GM23338 (cell line): ENCODE results near the gene PADI1. TPM values are rescaled to one million over a fixed set of nuclear protein-coding genes. Genes with fewer than 3 reads are reported as not detected.

Experiments used
- ATAC-seq: fragments of 200-7000 bp; cut with Tn5 transposase; 3 replicates; pipeline ENCODE4 v1.9.1; 2020
- DNase-seq: peaks from one replicate; pipeline ENCODE4 v3.0.0-alpha.2; 2015; ENCODE audit warnings: low spot score
- H2AFZ ChIP-seq: fragments of 200-600 bp; sonication (generic); 2 replicates; pipeline ENCODE4 v1.8.0; 2016; ENCODE audit warnings: antibody characterized with exemption, mild to moderate bottlenecking, moderate library complexity
- H3F3A ChIP-seq: fragments of 200-600 bp; sonication (generic); replicated peaks from 2 replicates; pipeline ENCODE4 v1.8.0; 2017; ENCODE audit warnings: antibody characterized with exemption, mixed run types, low read depth
- H3K27ac ChIP-seq: fragments of 200-600 bp; sonication (generic); 2 replicates; pipeline ENCODE4 v1.6.1; 2016; ENCODE audit warnings: low read depth
- H3K27me3 ChIP-seq: fragments of 200-600 bp; sonication (generic); 2 replicates; pipeline ENCODE4 v1.8.0; 2016; ENCODE audit warnings: mild to moderate bottlenecking, mixed run types, moderate library complexity; ENCODE audit not compliant: insufficient read depth
- H3K36me3 ChIP-seq: fragments of 200-600 bp; sonication (generic); 2 replicates; pipeline ENCODE4 v1.8.0; 2016; ENCODE audit warnings: mild to moderate bottlenecking; ENCODE audit not compliant: insufficient read depth
- H3K4me1 ChIP-seq: fragments of 200-600 bp; sonication (generic); 2 replicates; pipeline ENCODE4 v1.8.0; 2016; ENCODE audit warnings: mild to moderate bottlenecking, moderate library complexity; ENCODE audit not compliant: insufficient read depth
- H3K4me2 ChIP-seq: fragments of 200-600 bp; sonication (generic); 2 replicates; pipeline ENCODE4 v1.7.1; 2017; ENCODE audit warnings: mixed run types
- H3K4me3 ChIP-seq: fragments of 200-600 bp; sonication (generic); 2 replicates; pipeline ENCODE4 v1.6.1; 2016; ENCODE audit warnings: mixed run types
- H3K79me2 ChIP-seq: fragments of 200-600 bp; sonication (generic); replicated peaks from 2 replicates; pipeline ENCODE4 v1.8.0; 2017; ENCODE audit warnings: mild to moderate bottlenecking; ENCODE audit not compliant: insufficient read depth
- H3K9me2 ChIP-seq: fragments of 200-600 bp; sonication (generic); 2 replicates; pipeline ENCODE4 v1.8.0; 2017; ENCODE audit not compliant: insufficient read depth
- H4K20me1 ChIP-seq: fragments of 200-600 bp; sonication (generic); replicated peaks from 2 replicates; pipeline ENCODE4 v1.8.0; 2017; ENCODE audit warnings: mild to moderate bottlenecking; ENCODE audit not compliant: insufficient read depth
- H3K27ac Mint-ChIP-seq: 2 replicates; pipeline ENCODE4 v1.8.0; 2020; ENCODE audit warnings: inconsistent platforms, mild to moderate bottlenecking, moderate library complexity, mixed read lengths
- H3K27me3 Mint-ChIP-seq: 3 replicates; pipeline ENCODE4 v1.8.0; 2022; ENCODE audit warnings: low read depth, mild to moderate bottlenecking, moderate library complexity, mixed read lengths, inconsistent platforms; ENCODE audit not compliant: insufficient read depth, poor library complexity
- H3K36me3 Mint-ChIP-seq: 3 replicates; pipeline ENCODE4 v1.8.0; 2021; ENCODE audit warnings: low read depth, mild to moderate bottlenecking, inconsistent platforms, moderate library complexity, mixed read lengths
- H3K4me1 Mint-ChIP-seq: 3 replicates; pipeline ENCODE4 v1.8.0; 2020; ENCODE audit warnings: mild to moderate bottlenecking, inconsistent platforms, mixed read lengths
- H3K4me3 Mint-ChIP-seq: 3 replicates; pipeline ENCODE4 v1.8.0; 2021; ENCODE audit warnings: moderate library complexity, mild to moderate bottlenecking, inconsistent platforms, mixed read lengths
- H3K9me3 Mint-ChIP-seq: 3 replicates; pipeline ENCODE4 v1.8.0; 2020; ENCODE audit warnings: moderate library complexity, mild to moderate bottlenecking, inconsistent platforms, mixed read lengths
- CREB1 ChIP-seq: fragments of 250-450 bp; sonication (Bioruptor Pico); IDR thresholded peaks from 2 replicates; pipeline ENCODE4 v1.5.0; 2020; ENCODE audit warnings: low read depth, mild to moderate bottlenecking, moderate library complexity
- CTCF ChIP-seq, 2 experiments: fragments of 200-600 bp in 1 of 2; sonication (generic) in 1 of 2; conservative IDR thresholded peaks; 2 replicates each; pipeline versions ENCODE4 v1.5.1 to v1.6.1; 2016 to 2017; ENCODE audit warnings: antibody characterized with exemption in 2 of 2, low read depth in 2 of 2, mild to moderate bottlenecking in 2 of 2, moderate library complexity in 1 of 2
- EZH2 ChIP-seq: fragments of 200-600 bp; sonication (generic); IDR thresholded peaks from one replicate; pipeline ENCODE4 v1.8.0; 2017; ENCODE audit warnings: antibody characterized with exemption, mild to moderate bottlenecking, low read depth; ENCODE audit not compliant: unreplicated experiment
- EZH2phosphoT487 ChIP-seq: fragments of 200-600 bp; sonication (generic); IDR thresholded peaks from one replicate; pipeline ENCODE4 v1.8.1; 2018; ENCODE audit warnings: antibody characterized with exemption; ENCODE audit not compliant: unreplicated experiment
- JUNB ChIP-seq: IDR thresholded peaks from one replicate; pipeline ENCODE4 v1.6.1; 2016; ENCODE audit warnings: antibody characterized with exemption; ENCODE audit not compliant: unreplicated experiment
- NANOG ChIP-seq: IDR thresholded peaks from 2 replicates; pipeline ENCODE4 v1.6.1; 2016; ENCODE audit warnings: antibody characterized with exemption, borderline replicate concordance
- POLR2AphosphoS5 ChIP-seq: IDR thresholded peaks from 2 replicates; pipeline ENCODE4 v1.6.1; 2016; ENCODE audit warnings: antibody characterized with exemption, low read depth
- REST ChIP-seq: IDR thresholded peaks from one replicate; pipeline ENCODE4 v1.6.1; 2018; ENCODE audit warnings: antibody characterized with exemption; ENCODE audit not compliant: unreplicated experiment
- ZNF114 ChIP-seq: fragments of 250-450 bp; sonication (Bioruptor Pico); IDR thresholded peaks from 2 replicates; pipeline ENCODE4 v1.5.0; 2020; ENCODE audit warnings: mild to moderate bottlenecking, moderate library complexity
- ZNF331 ChIP-seq: fragments of 250-450 bp; sonication (Bioruptor Pico); IDR thresholded peaks from 2 replicates; pipeline ENCODE4 v1.5.0; 2020; ENCODE audit warnings: low read depth, mild to moderate bottlenecking, moderate library complexity
- polyA plus RNA-seq: library from polyadenylated mRNA; unstranded; fragments of >200 nt; fragmentation: Nextera tagmentation; extraction: Ambion mirVana; gene quantifications from 2 replicates; pipeline ENCODE4 v1.2.1, GENCODE V29; 2016
- total RNA-seq: library from RNA; depleted of rRNA; stranded (reverse); fragments of >200 nt; shearing (Covaris generic); gene quantifications from 2 replicates; pipeline ENCODE4 v1.2.3, GENCODE V29; 2014

Gene PADI1
- total and polyA plus RNA-seq, 2 experiments from 2014 or later: 0.26 to 0.28 TPM

- Histone ChIP-seq H3K27me3 (no peaks in the 10 kb centered on the region), H3K36me3 (no peaks in the 10 kb centered on the region), H3F3A (no peaks in the 10 kb centered on the region), H3K4me1 (no peaks in the 10 kb centered on the region), H2AFZ (no peak overlapping the region), H3K9me2 (no peaks in the 10 kb centered on the region), H3K27ac (no peak overlapping the region), H3K4me3 (no peak overlapping the region), H3K4me2 (no peak overlapping the region), H4K20me1 (no peaks in the 10 kb centered on the region), H3K79me2 (no peaks in the 10 kb centered on the region)
- Mint-ChIP-seq H3K4me3 (no peak overlapping the region), H3K27me3 (peaks cover 9% of the 10 kb centered on the region), H3K27ac (no peak overlapping the region), H3K4me1 (peaks cover 36% of the 10 kb centered on the region), H3K36me3 (no peaks in the 10 kb centered on the region), H3K9me3 (no peaks in the 10 kb centered on the region)
- DNase-seq (no peak), ATAC-seq (peak; percentile 9; the same call in 1 of the 3 replicates)
- TF ChIP-seq POLR2AphosphoS5 (no peak), JUNB (no peak), EZH2phosphoT487 (no peak), ZNF114 (CRISPR knock-in tag) (no peak)
These were observed 7.1 kb downstream of the PADI1 start for GRCh38 chr1:17212009-17212408.

GRCh38 chr1:17212487-17213121, 7.7 kb downstream of the PADI1 start:
- Mint-ChIP-seq H3K36me3 (no peaks in the 10 kb centered on the region), H3K27ac (no peak overlapping the region), H3K27me3 (peaks cover 9% of the 10 kb centered on the region), H3K9me3 (no peaks in the 10 kb centered on the region), H3K4me3 (no peak overlapping the region), H3K4me1 (peaks cover 35% of the 10 kb centered on the region)
- no peaks in the 10 kb centered on the region for H3K9me2 ChIP-seq
- no peaks in the 10 kb centered on the region for H3K79me2 ChIP-seq
- H2AFZ ChIP-seq: no peak overlapping the region; the same call in 1 of the 2 replicates
- no peak overlapping the region for H3K27ac ChIP-seq
- DNase-seq: peak; percentile 39
- H3K4me3 ChIP-seq: no peak overlapping the region
- ATAC-seq: peak; percentile 57
- H3K27me3 ChIP-seq: no peaks in the 10 kb centered on the region
- H3F3A ChIP-seq: no peaks in the 10 kb centered on the region
- H3K4me2 ChIP-seq: no peak overlapping the region
- H4K20me1 ChIP-seq: no peaks in the 10 kb centered on the region
- H3K36me3 ChIP-seq: no peaks in the 10 kb centered on the region
- no peaks in the 10 kb centered on the region for H3K4me1 ChIP-seq
- TF ChIP-seq CREB1: no peak
- no peak for TF ChIP-seq EZH2
- no peak for TF ChIP-seq POLR2AphosphoS5
- TF ChIP-seq REST: no peak
- no peak for TF ChIP-seq NANOG
- no peak for TF ChIP-seq CTCF (conservative IDR thresholded peaks at IDR 0.05; ENCODE audit: low read depth in 2 of 2)
- no peak for TF ChIP-seq ZNF331 (CRISPR knock-in tag)
- no peak for TF ChIP-seq EZH2phosphoT487
- TF ChIP-seq JUNB: no peak
- TF ChIP-seq ZNF114 (CRISPR knock-in tag): no peak
